GM12878 (cell line): ENCODE data around the gene SVOP. TPM values are rescaled to one million over a fixed set of nuclear protein-coding genes. Genes with fewer than 3 reads are reported as not detected.

Experiments used
- ATAC-seq: fragments of 200-7000 bp; cut with Tn5 transposase; 3 replicates; pipeline ENCODE4 v1.9.1; 2020; ENCODE audit warnings: mild to moderate bottlenecking, moderate library complexity
- BruUV-seq: library from RNA; stranded (reverse); fragments of 400-500 nt; replicated peaks from 2 replicates; lab custom pipeline; 2021; lab: Mats Ljungman, UMichigan
- CTCF ChIA-PET: fragments of 300-600 bp; sonication (Branson Sonifier 250); formaldehyde crosslinking; extraction: SDS; loops from one replicate; lab custom pipeline; 2021; ENCODE audit warnings: inconsistent platforms; lab: Yijun Ruan, JAX
- POLR2A ChIA-PET: fragments of 350-600 bp; formaldehyde crosslinking; extraction: SDS; loops from one replicate; lab custom pipeline; 2021; ENCODE audit warnings: inconsistent platforms; lab: Charles Lee
- RAD21 ChIA-PET: fragments of 300-600 bp; sonication (Branson Sonifier 250); formaldehyde crosslinking; loops from one replicate; lab custom pipeline; 2023; ENCODE audit warnings: antibody characterized with exemption; ENCODE audit not compliant: unreplicated experiment; lab: Charles Lee
- SMC1A ChIA-PET: fragments of 300-600 bp; sonication (Branson Sonifier 250); formaldehyde crosslinking; loops from one replicate; lab custom pipeline; 2023; ENCODE audit not compliant: unreplicated experiment, uncharacterized antibody; lab: Charles Lee
- DNase-seq: peaks from one replicate; pipeline ENCODE4 v3.0.0-alpha.2; 2011; ENCODE audit warnings: low read depth, low spot score
- FAIRE-seq: peaks from 3 replicates; lab custom pipeline; 2011; peaks lifted over from hg19 to GRCh38; lab: Jason Lieb, UNC
- H2AFZ ChIP-seq: 2 replicates; pipeline ENCODE4 v1.6.0; 2011; ENCODE audit warnings: low read depth, low read length, control low read depth; ENCODE audit not compliant: control insufficient read depth
- H3K27ac ChIP-seq: 2 replicates; pipeline ENCODE4 v1.5.1; 2011; ENCODE audit warnings: control low read depth; ENCODE audit not compliant: control insufficient read depth, insufficient read depth
- H3K27me3 ChIP-seq, 2 experiments: replicated peaks in 1 of 2; 2 replicates each; pipeline versions ENCODE4 v1.6.0 to v1.6.1; 2011; ENCODE audit warnings: low read length in 1 of 2; ENCODE audit not compliant: control insufficient read depth in 2 of 2, insufficient read depth in 2 of 2
- H3K36me3 ChIP-seq, 2 experiments: 2 replicates each; pipeline ENCODE4 v1.5.1; 2011; ENCODE audit warnings: low read length in 1 of 2; ENCODE audit not compliant: control insufficient read depth in 2 of 2, insufficient read depth in 2 of 2
- H3K4me1 ChIP-seq: 2 replicates; pipeline ENCODE4 v1.6.1; 2011; ENCODE audit warnings: mild to moderate bottlenecking, low read length, moderate library complexity, mixed read lengths; ENCODE audit not compliant: control insufficient read depth, insufficient read depth
- H3K4me2 ChIP-seq: 2 replicates; pipeline ENCODE4 v1.6.0; 2011; ENCODE audit warnings: control low read depth; ENCODE audit not compliant: control insufficient read depth, insufficient read depth
- H3K4me3 ChIP-seq: fragments of 200-600 bp; sonication (generic); 2 replicates; pipeline ENCODE4 v1.5.1; 2016
- H3K79me2 ChIP-seq: 2 replicates; pipeline ENCODE4 v1.6.0; 2011; ENCODE audit warnings: low read length; ENCODE audit not compliant: control insufficient read depth, insufficient read depth
- H3K9ac ChIP-seq: 2 replicates; pipeline ENCODE4 v1.8.0; 2011; ENCODE audit warnings: low read length, control low read depth, mixed read lengths; ENCODE audit not compliant: control insufficient read depth, insufficient read depth
- H3K9me3 ChIP-seq: replicated peaks from 3 replicates; pipeline ENCODE4 v1.5.1; 2011; ENCODE audit warnings: mild to moderate bottlenecking, low read length; ENCODE audit not compliant: control insufficient read depth, insufficient read depth
- H4K20me1 ChIP-seq: 2 replicates; pipeline ENCODE4 v1.6.0; 2011; ENCODE audit not compliant: control insufficient read depth, insufficient read depth
- IRF4 ChIP-seq: IDR thresholded peaks from 2 replicates; pipeline ENCODE4 v1.6.1; 2011; ENCODE audit warnings: low read depth, low read length
- MTA3 ChIP-seq: IDR thresholded peaks from 2 replicates; pipeline ENCODE4 v1.6.1; 2012; ENCODE audit warnings: low read length, inconsistent platforms, borderline replicate concordance
- NR2C2 ChIP-seq: IDR thresholded peaks from 2 replicates; pipeline ENCODE4 v1.6.1; 2011; ENCODE audit warnings: borderline replicate concordance, low read depth; ENCODE audit not compliant: control insufficient read depth, insufficient read length
- WGBS: methylation state at CpG from one replicate; pipeline ENCODE4 v1.1.6; 2016; ENCODE audit warnings: low lambda C conversion rate; ENCODE audit not compliant: insufficient replicate concordance, insufficient coverage; ENCODE audit errors: missing lambda C conversion rate; 5-methylcytosine and 5-hydroxymethylcytosine counted together
- in situ Hi-C: fragments of 300-500 bp; cut with MboI; formaldehyde crosslinking; loops from 9 replicates; pipeline ENCODE4 v1.14.3; 2018; ENCODE audit warnings: mixed read lengths
- intact Hi-C: fragments of 100-400 bp; cut with micrococcal nuclease; formaldehyde crosslinking; loops from one replicate; pipeline ENCODE4 v1.14.2; 2022; ENCODE audit not compliant: unreplicated experiment
- polyA plus RNA-seq, 11 experiments: library from polyadenylated mRNA; depleted of rRNA in 4 of 11; unstranded in 6 of 11; stranded (reverse) in 5 of 11; fragments of >200 nt; fragmentation: Nextera tagmentation in 4 of 11; fragmentation: Illumina TruSeq in 1 of 11; extraction: Ambion mirVana in 4 of 11; extraction: Trizol in 1 of 11; gene quantifications; 1 replicate in 1 of 11; 2 replicates in 10 of 11; pipeline versions ENCODE4 v1.2.1 to v1.2.3, GENCODE V29; 2011 to 2016; ENCODE audit warnings: inconsistent platforms in 2 of 11, missing spikeins in 2 of 11, low read depth in 1 of 11
- total RNA-seq, 4 experiments: library from RNA; depleted of rRNA in 3 of 4; stranded (reverse); fragments of >200 nt in 3 of 4; fragmentation: Illumina TruSeq in 1 of 4; extraction: Trizol in 1 of 4; gene quantifications; 2 replicates each; pipeline versions ENCODE4 v1.2.1 to v1.2.3, GENCODE V29; 2013 to 2021
- TF ChIP-seq, protein P1 (sequence below): IDR thresholded peaks from 2 replicates; pipeline ENCODE4 v1.6.1; 2011; ENCODE audit warnings: borderline replicate concordance, low read depth, mild to moderate bottlenecking, moderate library complexity, low read length; ENCODE audit not compliant: insufficient read depth, poor library complexity, severe bottlenecking
- TF ChIP-seq, protein P2 (sequence below): IDR thresholded peaks from 2 replicates; pipeline ENCODE4 v1.6.1; 2012; ENCODE audit warnings: mild to moderate bottlenecking, low read depth, low read length

SVOP gene
- total and polyA plus RNA-seq, 10 of the 15 experiments (the other 5 are each of a cell fraction or from before 2014, with no cell fraction given) = under 0.01 TPM; not detected in 9

DNA sequence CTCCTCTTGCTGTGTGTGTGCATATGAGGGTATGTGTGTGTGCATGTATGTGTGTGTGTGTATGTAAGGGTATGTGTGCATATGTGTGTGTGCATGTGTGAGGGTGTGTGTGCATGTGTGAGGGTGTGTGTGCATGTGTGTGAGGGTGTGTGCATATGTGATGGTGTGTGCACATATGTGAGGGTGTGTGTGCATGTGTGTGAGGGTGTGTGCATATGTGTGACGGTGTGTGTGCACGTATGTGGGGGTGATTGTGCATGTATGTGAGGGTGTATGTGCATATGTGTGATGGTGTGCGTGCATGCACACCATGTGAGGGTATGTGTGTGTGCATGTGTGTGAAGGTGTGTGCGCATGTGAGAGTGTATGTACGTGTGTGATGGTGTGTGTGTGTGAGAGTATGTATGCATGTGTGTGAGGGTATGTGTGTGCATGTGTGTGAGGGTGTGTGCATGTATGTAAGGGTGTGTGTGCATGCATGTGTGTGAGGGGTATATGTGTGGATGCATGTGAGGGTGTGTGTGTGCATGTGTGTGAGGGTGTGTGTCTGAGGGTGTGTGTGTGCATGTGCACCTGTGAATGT is 125.6 kb downstream of the SVOP start:
- ChIA-PET POLR2A (no interaction called here), SMC1A (no interaction called here), RAD21 (no interaction called here), CTCF (no interaction called here)
- ATAC-seq = no peak
- DNase-seq = no peak
- no peak overlapping the region for H3K4me3 ChIP-seq
- H3K27me3 ChIP-seq = no peaks in the 10 kb centered on the region; a peak in 3 of 4 replicates
- no peak overlapping the region for H3K27ac ChIP-seq
- no peak overlapping the region for H3K4me2 ChIP-seq
- in situ Hi-C loops = no loop called here
- H4K20me1 ChIP-seq = no peaks in the 10 kb centered on the region
- H3K9ac ChIP-seq = no peak overlapping the region
- intact Hi-C loops = no loop called here
- H3K36me3 ChIP-seq = no peaks in the 10 kb centered on the region
- no peak for FAIRE-seq
- no peaks in the 10 kb centered on the region; the same call in 2 of the 3 replicates for H3K9me3 ChIP-seq
- H3K79me2 ChIP-seq = no peaks in the 10 kb centered on the region
- no peaks in the 10 kb centered on the region for H3K4me1 ChIP-seq
- WGBS = 59% methylated on average over 5 of the region's 5 CpGs
- no peak overlapping the region for H2AFZ ChIP-seq
- BruUV-seq = no TSS peak
- TF ChIP-seq NR2C2 = peak; percentile 55
- TF ChIP-seq, protein P1, sequence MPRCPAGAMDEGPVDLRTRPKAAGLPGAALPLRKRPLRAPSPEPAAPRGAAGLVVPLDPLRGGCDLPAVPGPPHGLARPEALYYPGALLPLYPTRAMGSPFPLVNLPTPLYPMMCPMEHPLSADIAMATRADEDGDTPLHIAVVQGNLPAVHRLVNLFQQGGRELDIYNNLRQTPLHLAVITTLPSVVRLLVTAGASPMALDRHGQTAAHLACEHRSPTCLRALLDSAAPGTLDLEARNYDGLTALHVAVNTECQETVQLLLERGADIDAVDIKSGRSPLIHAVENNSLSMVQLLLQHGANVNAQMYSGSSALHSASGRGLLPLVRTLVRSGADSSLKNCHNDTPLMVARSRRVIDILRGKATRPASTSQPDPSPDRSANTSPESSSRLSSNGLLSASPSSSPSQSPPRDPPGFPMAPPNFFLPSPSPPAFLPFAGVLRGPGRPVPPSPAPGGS = peak; percentile 84
- TF ChIP-seq MTA3 = no peak
- TF ChIP-seq, all 136 proteins: peak for 2

DNA sequence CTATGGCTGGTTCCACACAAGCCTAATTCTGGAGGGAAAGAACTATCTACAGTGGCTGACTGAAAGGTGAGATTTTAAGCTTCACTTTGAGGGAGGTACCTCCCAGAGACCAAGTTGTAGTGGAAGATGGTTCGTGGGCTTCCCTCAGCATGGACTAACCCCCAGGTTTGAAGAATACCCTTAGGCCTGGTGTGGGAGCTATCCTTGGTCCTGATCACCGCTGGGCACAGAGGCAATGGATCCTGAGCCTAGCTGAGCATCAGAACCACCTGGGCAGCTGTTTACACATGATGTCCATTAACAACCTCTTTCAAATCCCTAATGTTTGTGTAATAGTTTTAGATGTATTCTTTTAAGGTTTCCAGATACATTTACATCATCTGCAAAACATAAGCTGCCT is 130.7 kb downstream of the SVOP start:
- no peak overlapping the region for H3K27ac ChIP-seq
- intact Hi-C loops (no loop called here), in situ Hi-C loops (no loop called here)
- RAD21 ChIA-PET = no interaction called here
- ATAC-seq (no peak), FAIRE-seq (no peak), DNase-seq (no peak)
- no peaks in the 10 kb centered on the region; a peak in 1 of 4 replicates for H3K27me3 ChIP-seq
- H3K36me3 ChIP-seq = no peaks in the 10 kb centered on the region
- 41% methylated on average over 2 of the region's 2 CpGs for WGBS
- CTCF ChIA-PET = interaction anchor here (1.6 kb wide), 1 partner anchor 61 kb away, joined by 3 read pairs; no protein-coding TSS in a partner anchor
- POLR2A ChIA-PET = no interaction called here
- H2AFZ ChIP-seq = no peak overlapping the region
- H3K79me2 ChIP-seq = no peaks in the 10 kb centered on the region
- BruUV-seq = no TSS peak
- no peak overlapping the region for H3K4me2 ChIP-seq
- H3K4me1 ChIP-seq = no peaks in the 10 kb centered on the region
- no peaks in the 10 kb centered on the region for H4K20me1 ChIP-seq
- no peak overlapping the region for H3K4me3 ChIP-seq
- no peak for TF ChIP-seq IRF4
- TF ChIP-seq, protein P2, sequence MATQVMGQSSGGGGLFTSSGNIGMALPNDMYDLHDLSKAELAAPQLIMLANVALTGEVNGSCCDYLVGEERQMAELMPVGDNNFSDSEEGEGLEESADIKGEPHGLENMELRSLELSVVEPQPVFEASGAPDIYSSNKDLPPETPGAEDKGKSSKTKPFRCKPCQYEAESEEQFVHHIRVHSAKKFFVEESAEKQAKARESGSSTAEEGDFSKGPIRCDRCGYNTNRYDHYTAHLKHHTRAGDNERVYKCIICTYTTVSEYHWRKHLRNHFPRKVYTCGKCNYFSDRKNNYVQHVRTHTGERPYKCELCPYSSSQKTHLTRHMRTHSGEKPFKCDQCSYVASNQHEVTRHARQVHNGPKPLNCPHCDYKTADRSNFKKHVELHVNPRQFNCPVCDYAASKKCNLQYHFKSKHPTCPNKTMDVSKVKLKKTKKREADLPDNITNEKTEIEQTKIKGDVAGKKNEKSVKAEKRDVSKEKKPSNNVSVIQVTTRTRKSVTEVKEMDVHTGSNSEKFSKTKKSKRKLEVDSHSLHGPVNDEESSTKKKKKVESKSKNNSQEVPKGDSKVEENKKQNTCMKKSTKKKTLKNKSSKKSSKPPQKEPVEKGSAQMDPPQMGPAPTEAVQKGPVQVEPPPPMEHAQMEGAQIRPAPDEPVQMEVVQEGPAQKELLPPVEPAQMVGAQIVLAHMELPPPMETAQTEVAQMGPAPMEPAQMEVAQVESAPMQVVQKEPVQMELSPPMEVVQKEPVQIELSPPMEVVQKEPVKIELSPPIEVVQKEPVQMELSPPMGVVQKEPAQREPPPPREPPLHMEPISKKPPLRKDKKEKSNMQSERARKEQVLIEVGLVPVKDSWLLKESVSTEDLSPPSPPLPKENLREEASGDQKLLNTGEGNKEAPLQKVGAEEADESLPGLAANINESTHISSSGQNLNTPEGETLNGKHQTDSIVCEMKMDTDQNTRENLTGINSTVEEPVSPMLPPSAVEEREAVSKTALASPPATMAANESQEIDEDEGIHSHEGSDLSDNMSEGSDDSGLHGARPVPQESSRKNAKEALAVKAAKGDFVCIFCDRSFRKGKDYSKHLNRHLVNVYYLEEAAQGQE = peak; percentile 88
- H3K9ac ChIP-seq = no peak overlapping the region
- SMC1A ChIA-PET = interaction anchor here (0.6 to 1.3 kb wide), 5 partner anchors 11 to 224 kb away, joined by 3 to 4 read pairs (median 3); no protein-coding TSS in a partner anchor
- H3K9me3 ChIP-seq = no peaks in the 10 kb centered on the region; the same call in 2 of the 3 replicates
